Suppressor macrophage treated with lipopolysaccharide for 4 hours (primary cell): Measurements from ENCODE around the gene ACOT7.
A peak's percentile ranks its signal among the peaks of the same experiment; 100 is the strongest.

ENCODE experiments used
- DNase-seq: peaks from one replicate; pipeline ENCODE4 v3.0.0-alpha.2; 2020

Gene ACOT7

DNA sequence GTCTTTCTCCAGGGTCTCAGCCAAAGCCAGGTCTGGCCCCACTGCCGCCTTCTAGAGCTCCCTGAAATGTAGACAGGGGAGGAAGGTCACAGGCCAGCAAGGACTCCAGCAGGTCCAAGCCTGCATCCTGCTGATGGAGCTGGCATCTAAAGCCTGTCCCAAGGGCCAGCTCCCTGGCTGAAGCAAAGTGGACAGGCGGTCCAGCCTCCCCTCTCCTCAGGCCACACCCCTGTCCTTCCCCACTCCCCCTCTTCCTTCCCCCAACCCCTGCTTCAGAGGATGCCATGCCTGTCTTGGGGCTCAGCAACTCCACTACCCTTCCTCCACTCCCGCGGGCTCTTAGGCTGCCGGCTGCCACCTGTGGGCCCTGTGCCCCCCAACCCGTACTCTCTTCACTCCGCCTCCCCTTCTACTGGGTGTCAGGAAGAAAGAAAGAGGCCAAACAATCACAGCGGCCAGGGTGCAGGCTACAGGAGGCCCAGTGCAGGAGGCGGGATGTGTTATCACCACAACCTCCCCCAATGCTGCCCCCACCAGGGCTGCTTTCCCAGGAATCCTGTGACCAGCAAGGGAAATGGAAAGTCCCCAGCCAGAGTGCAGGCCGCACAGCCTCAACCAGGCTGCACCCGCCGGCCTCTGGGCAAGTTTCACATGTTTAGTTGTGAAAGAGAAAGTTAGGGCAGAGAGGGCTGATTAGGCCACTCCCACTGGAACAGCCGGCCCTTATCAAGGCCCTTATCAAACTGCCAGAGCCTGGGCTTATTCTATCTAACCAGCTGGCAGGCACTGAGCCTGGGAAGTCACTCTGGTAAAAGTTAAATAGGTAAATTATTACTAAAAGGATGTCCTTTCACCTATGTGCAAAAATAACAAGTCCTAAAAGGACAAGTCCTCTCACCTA lies 34.1 kb downstream of the ACOT7 start:
- DNase-seq = peak; percentile 84

DNA sequence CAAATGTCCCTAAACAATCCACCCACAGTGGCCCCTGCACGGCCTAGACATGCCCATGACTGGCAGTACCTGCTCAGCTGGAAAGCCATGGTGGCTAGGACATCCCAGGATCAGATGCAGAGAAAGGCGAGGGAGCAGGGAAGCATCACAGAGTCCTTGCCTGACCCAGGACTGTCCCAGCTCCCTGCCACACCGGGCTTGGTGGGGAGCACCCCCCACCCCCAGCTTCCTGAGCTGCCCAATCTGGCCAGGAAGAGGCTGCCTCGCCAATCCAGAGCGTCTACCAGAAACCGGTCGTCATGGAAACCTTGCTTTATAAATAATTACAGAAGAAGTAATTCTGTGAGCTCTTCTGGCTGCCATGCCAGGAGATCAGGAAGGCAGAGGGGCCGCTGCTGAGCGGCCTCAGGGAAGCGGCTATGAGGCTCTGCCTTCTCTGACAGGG lies 34.8 kb downstream of the ACOT7 start:
- DNase-seq = peak; percentile 60

DNA sequence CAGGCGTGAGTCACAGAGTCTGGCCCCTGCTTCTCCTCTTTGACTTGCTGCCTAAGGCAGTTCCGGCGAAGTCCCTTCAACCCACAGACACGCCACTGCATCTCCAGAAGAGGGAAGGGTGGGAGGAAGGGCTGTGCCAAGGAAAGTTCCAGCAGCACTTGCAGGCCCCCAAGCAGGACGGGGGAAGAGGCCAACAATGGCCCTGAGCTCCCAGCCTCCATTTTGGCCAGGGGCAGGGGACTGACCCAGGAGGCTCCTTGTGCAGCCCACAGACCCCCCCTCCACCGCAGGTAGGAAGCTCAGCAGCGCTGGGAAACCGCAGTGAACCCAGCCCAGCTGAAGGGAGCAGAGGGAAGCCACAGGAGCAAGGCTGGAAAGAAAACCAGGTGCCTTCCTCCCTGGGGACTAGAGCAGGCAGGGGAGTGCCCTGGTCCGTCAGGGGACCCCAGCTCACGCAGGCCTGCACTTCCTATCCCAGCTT lies 35.4 kb downstream of the ACOT7 start:
- DNase-seq = peak; percentile 27

DNA sequence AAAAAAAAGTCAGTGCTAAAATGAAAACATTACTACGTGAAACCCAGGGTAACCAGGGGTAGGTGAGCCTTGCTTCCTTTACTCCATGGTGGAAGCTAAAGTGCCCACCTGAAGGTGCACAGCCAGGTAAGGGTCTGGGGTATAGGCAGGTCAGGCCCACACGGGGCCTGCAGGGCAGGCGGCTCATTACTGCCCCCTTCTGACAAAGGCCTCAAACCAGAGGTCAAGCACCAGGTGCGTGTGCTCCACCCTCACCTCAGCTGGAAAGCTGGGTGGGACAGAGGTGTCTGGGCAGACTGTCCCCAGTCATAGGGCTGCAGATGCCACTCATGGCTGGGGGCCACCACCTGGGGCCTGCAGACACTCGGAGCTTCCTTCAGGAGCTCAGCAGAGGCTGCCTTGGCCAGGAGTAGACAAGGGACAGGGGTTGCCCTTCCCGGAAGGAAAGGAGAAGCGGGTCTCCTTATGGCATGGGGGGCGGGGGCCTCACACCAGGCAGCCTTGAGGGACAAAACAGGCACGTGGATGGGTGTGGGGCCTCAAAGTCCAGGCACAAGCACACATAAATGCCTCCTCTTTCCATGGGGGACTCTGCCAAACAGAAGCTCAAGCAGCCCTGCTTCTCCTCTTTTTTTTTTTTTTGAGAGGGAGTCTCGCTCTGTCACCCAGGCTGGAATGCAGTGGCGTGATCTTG lies 36.2 kb downstream of the ACOT7 start:
- DNase-seq = no peak

DNA sequence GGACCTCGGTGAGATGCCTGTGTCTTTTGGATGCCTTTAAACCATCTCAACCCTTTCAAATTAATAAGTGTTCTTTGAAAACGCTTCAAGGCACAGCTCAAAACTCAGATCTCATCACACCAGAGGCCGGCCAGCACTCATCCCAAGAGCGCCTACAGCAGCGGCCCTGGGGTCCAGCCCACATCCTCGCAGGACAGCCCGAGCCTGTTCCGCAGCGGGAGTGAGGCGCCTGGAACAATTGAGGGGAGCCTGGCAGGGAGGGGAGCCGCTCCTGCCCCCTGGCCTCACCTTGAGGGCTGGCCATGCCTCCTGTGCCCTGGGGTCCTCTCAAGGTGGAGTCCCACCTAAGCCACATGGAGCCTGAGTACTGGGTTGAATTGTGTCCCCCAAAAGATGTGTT lies 37.9 kb downstream of the ACOT7 start:
- no peak for DNase-seq

DNA sequence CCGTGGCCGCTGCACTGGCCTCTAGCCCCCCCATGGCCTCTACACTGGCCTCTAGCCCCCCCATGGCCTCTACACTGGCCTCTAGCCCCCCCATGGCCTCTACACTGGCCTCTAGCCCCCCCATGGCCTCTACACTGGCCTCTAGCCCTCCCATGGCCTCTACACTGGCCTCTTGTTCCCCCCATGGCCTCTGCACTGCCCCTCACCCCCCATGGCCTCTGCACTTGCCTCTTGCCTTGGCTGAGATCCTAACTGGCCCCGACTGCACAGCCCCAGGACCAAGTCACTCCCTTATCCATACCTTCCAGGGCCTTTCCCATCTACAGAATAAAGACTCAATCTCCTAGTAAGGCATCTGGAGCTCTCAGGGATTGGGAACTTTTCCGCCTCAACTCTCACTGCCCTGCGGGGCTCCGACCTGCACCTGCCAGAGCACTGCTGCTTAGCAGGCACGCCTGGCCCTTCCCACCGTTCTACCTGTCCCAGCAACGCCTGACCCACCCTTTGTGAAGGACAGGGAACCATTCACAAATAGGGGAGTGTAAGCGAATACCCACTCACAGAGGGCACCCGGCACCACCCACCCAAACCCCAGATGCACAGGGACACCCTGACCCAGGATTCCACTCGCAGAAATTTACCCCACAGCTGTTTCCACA lies 38.8 kb downstream of the ACOT7 start:
- no peak for DNase-seq

DNA sequence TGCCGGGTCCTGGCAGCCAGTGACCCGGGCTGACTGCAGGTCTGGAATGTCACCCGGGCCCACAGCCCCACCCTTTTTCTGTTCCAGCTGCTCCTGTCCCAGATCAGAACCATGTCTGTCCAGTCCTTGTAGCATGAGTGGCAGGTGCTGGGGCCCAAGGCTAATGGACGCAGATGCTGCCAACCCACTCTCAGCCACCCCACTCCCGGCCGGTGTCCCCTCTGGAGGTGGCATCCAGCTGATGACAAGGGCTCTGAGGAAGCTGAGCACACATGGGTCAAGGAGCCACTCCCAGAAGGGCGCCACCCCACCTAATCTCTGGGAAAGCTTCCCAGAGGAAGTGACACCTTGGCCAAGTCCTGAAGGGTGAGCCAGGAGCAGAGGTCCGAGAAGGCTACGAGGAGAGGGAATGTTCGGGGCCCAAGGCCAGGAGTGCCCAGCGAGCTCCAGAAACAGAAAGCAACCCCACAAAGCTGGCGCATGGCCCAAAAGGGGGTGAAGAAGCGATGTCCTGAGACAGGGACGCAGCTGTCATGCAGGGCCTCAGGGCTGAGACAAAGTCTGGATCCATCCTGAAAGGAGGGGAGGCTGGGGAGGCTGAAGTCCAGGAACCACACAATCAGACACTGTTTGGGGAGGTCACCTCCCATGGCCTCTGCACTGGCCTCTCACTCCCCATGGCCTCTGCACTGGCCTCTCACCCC lies 39.5 kb downstream of the ACOT7 start:
- no peak for DNase-seq

DNA sequence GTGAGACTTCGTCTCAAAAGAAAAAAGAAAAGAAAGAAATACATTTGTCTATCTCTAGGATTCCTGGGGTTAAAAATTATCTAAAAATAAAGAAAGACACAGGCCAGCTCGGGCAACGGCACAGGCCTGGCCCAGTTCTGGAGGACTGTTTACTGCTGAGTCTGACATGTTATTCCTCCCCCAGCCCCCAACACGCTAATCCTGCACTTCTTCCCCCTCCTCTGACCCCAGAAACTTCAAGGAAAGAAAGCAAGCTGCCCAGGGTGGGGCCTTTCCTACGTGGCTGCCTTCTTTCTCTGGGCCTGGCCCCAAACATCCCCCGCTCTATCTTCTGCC lies 40.0 kb downstream of the ACOT7 start:
- DNase-seq = no peak

DNA sequence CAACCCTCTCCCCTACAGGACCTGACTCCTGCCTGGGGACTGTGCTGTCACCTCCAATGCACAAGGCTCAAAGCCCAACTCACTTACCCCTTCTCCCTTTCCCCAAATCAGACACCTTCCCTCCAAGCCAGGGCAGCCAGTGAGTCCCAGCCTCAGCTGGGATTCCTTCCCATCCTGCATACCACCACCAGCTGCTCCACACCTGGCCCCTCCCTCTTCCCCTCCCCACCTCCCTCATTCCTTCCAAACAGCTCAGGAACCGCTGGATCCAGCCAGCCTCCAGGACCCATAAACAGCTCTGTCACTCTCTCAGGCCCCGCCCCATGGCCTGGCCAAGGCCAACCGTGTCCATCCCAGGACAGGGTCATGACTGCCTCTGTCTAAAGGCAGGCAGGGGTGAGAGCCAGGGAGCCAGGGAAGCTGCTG lies 41.4 kb downstream of the ACOT7 start:
- DNase-seq = no peak

DNA sequence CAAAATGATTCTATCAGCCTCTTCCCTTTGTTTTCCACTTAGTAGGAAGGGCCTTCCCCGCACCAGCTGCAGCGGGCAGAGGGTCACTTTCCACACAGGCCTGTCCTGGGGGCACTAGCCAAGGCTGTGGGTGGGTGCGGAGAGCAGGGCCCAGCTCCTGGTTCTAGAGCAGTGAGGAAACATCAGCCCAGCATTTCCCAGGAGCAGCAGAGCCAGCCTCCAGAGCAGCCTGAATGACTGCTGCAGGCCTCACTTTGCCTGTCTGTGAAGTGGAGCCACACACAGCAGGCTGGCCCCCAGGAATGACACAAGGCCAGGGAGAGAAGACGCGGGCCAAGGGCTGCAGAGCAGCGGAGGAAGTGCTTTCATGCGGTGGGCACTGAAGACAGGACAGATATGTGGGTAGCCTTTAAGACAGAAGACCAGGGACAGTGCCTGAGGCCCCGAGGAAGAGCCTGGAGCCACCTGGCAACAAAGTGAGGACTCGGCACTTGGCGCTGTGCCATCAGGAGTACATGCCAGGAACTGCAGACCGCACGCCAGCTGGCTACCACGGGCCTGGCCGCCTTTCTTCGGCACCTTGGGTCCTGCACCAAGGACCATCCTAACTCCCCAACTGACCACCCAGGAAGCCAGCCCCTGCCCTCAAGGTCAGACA lies 42.0 kb downstream of the ACOT7 start:
- no peak for DNase-seq

DNA sequence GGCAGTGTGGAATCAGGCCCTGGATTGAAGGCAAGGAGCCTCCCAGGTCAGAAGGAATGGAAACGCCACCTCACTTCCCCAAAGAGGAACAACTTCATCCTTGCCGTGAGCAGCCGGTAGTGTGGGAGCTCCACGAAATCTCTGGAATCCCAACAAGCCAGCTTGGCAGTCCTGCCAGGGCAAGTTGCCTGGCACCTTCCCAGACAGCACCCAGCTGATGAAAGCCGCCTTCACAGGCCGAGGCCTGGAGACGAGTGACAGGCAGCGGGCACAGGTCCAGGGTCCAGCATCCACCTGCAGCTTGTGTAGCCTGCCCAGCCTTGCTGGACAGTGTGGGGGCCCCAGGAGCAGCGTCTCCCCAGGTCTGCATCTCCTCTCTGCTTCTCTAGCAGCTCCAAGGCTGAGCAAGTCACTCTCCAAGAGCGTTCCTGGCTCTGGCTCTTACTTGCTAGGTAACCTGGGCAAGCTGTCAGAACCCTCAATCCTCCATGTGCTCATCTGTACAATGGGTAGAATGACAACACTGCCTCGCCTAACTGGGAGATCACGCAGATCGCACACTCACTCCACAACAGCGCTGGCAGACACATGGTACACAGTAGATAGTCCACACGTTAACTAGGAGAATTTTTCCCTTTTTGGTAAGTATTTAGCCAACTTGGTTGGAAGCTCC lies 43.0 kb downstream of the ACOT7 start:
- DNase-seq = no peak

DNA sequence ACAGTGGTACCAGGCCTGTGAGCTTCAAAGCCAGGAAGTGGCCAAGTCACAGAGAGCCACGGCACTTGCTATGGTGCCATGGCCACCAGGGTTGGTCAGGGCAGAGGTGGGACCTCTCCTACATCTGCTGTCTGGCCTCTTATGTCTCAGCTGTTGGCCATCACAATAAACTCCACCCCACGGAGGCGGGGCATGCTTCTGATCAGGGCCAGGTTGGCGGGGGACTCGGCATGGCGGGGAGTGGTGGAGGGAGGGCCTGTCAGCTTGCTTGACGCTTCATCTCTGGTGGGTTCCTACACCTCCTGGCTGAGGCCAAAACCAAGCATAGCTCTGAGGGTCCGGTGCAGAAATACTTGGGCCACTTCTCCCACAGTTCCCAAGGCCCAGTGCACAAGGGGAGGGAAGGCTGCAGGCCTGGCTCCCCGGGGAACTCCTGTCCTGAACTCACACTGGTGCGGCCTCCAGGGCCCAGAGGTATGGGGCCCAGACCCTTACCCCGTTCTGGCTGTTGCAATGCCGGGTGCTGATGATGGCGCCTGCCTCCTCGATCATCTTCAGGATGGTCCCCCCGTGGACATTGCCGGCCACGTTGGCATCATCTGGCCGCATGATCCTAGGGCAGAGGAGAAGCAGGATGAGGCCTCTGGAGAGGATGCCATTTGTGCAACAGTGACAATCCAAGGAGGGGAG lies 44.2 kb downstream of the ACOT7 start:
- no peak for DNase-seq

DNA sequence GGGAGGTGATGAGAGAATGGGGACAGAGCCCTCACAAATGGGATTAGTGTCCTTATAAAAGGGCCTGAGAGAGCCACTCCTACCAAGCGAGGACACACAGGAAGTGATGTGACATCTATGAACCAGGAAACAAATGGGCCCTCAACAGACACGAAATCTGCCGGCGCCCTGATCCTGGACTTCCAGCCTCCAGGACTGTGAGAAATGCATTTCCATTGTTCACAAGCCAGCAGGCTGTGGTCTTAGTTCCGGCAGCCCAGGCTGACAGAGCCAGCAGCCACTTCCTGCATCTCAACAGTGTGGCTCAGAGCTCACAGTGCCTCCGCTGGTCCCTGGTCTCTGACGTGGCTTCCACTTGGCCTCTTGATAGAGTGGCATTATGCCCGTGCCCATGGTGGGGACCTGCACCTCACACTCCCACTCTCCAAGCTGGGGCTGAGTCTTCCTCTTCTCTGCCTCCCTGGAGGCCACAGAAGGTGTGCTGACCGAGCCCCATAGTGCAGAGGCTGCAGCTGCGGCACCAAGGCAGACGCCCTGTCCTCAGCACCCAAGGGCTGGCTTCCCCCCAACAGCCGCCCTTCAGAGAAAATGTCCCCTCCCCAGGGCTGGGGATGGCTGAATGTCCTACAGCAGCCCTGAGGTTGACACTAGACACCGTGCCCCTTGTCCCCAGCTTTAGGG lies 44.9 kb downstream of the ACOT7 start:
- DNase-seq = peak; percentile 7

DNA sequence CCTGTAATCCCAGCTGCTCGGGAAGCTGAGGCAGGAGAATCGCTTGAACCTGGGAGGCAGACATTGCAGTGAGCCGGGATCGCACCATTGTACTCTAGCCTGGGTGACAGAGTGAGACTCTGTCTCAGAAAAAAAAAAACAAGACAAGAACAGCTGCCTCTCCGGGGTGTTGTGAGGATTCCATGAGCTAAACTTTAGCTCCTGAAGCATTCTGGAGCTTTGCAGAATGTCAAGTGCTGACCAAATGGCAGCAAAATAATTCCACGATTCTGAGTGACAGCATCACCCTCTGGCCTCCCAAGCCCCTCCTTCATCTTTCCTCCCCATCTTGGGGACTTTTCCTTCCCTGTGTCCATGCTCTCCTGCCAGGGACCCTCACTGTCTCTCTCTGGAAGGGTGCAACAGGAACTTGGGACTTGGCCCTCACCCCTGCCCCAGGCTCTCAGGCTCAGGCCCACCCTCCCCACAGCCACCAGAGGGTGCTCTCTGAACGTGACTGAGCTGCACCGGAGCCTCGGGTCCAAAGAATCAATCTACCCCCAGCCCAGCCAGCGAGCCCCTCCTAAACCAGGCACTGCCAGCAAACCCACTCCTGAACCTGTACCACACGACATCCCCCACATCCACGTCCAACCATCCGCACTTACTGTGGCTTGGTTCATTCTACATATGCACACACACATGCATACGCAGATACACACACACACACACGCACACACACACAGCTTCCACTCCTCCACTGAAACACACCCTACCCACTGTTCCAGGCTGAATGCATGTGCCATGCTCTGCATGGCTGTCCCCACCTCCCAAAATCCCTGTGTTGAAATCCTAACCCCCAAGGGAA lies 45.7 kb downstream of the ACOT7 start:
- DNase-seq = peak; percentile 58

DNA sequence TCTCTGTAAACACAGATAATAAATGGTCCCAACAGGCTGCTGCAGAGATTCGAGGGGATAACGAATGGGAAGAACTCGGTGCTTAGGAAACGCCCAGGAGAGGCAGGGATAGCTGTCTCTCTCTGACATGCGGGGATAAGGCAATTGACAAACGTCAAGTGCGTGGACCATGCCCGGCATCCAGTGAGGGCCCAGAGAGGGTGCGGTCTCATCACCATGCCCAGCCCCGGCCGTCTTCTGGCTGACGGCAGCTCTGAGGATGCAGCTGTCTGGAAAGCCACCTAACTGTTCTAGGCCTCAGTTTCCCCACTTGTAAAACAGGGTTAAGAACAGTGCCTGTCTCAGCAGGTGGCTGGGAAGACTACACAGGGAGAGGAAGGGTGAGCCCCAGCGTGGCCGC lies 48.1 kb downstream of the ACOT7 start:
- no peak for DNase-seq

DNA sequence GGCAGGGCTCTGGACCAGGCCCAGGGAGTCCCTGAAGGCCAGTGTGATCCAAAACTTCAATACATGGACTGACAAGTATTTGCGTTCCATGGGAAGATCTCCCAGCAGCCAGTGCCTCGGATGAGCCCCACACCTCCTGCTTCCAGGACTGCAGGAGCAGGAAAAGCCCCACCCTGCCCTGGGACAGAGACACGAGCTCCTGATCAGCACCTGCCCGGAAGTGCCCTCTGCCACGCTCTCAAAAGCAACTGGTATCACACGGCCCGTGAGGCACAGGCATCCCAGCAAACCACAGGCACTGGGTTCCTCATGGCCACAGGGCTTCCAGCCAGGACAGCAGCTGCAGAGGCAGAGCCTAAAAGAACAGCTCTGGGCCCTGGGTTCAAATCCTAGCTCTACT lies 48.6 kb downstream of the ACOT7 start:
- DNase-seq = no peak

DNA sequence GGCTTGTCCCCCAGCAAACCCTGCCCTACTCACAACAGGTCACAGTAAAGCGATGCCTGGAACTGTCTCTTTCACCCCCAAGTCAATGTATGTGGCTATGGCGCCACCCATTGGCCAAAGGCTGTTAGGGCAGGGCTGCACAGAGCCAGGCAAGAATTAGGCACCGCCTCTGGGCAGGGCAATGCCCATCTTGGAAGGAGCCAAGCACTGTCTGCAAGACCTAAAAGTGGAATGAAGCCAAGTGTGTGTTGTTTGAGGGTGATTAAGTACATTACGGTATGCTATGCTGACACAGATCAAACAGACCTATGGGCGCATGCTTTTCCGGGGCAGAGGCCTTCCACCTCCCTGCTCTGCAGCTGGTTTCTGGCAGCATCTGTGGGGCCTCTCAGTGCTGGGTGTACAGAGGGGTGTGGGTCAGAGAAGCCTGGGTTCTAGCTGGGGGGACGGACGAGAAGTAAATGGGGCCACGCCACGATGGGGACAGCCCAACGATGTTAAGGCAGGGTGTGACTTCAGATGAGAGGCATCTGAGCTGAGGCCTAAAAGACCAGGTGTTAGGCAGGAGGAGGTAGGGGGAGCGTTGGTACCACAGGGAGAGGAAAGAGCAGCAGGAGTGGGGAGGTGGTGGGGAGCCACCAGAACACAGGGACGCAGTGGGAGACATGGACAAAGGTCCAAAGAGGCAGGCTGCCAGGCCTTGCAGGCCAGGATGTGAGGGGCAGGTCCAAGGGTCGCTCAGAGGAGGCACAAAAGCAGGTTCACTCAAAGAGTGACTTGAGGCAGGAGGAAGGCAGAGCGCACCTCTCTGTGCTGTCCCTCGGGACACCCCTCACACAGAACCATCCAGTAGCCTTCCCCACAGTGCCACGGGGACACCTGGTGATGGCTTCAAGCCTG lies 49.8 kb downstream of the ACOT7 start:
- DNase-seq = peak; percentile 71

DNA sequence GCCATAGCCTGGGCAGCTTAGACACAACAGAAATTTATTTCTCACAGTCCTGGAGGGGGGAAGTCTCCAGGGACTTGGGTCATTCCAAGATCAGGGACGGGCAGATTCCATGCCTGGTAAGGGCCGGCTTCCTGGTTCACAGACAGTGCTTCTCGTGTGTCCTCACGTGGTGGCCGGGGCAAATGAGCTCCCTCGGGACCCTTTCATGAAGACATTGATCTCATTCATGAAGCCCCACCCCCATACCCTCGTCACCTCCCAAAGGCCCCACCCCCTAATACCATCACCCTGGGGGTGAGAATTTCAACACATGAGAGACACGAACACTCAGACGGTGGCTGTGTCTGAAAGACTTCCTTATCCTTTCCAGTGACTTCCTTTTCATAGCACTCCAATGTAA lies 51.5 kb downstream of the ACOT7 start:
- peak; percentile 15 for DNase-seq

DNA sequence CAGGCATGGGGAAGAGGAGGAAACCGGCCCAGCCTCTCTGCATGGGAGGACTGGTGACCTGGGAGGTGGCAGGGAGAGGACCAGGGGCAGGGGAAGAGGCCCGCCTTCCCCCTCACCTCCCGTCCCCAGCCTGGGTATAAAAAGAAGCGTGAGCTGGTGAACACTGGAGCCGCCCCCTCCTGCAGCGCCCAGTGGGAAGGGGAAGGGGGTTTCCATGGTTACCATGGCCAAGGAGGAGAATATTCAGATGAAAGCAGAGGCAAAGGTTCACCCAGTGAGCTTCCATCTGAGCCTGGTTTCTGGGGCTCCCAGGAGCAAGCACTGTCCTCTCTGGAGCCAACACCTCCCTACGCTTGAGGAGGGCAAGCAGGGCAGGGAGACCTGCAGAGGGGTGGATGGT lies 54.9 kb downstream of the ACOT7 start:
- no peak for DNase-seq
